GM12801 (cell line): ENCODE results near the gene ZNF331.

Source experiments
- TF ChIP-seq, protein P1 (sequence below): IDR thresholded peaks from one replicate; pipeline ENCODE4 v1.5.1; 2011; ENCODE audit warnings: control low read depth; ENCODE audit not compliant: insufficient read length; ENCODE audit errors: extremely low read depth

The ZNF331 gene

DNA sequence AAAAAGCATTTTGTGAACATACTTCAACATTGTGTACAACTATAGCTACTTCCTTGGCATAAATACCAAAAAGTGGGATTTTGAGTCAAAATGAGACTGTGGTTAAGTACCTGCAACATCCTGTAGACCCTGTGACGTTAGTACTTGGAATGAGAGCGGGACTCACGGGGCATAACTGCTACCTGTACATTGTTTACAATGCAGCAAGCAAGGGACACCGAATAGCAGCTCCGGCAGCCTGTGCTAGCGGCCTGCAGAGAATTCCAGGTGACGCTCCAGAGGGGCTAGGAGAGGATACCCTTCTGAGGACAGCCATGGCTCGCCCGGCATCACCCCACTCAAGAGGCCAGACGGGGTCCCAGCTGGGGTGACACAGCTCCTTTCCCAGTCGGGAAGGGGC lies 824 bp upstream of the ZNF331 start:
- TF ChIP-seq, protein P1, sequence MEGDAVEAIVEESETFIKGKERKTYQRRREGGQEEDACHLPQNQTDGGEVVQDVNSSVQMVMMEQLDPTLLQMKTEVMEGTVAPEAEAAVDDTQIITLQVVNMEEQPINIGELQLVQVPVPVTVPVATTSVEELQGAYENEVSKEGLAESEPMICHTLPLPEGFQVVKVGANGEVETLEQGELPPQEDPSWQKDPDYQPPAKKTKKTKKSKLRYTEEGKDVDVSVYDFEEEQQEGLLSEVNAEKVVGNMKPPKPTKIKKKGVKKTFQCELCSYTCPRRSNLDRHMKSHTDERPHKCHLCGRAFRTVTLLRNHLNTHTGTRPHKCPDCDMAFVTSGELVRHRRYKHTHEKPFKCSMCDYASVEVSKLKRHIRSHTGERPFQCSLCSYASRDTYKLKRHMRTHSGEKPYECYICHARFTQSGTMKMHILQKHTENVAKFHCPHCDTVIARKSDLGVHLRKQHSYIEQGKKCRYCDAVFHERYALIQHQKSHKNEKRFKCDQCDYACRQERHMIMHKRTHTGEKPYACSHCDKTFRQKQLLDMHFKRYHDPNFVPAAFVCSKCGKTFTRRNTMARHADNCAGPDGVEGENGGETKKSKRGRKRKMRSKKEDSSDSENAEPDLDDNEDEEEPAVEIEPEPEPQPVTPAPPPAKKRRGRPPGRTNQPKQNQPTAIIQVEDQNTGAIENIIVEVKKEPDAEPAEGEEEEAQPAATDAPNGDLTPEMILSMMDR = no peak

DNA sequence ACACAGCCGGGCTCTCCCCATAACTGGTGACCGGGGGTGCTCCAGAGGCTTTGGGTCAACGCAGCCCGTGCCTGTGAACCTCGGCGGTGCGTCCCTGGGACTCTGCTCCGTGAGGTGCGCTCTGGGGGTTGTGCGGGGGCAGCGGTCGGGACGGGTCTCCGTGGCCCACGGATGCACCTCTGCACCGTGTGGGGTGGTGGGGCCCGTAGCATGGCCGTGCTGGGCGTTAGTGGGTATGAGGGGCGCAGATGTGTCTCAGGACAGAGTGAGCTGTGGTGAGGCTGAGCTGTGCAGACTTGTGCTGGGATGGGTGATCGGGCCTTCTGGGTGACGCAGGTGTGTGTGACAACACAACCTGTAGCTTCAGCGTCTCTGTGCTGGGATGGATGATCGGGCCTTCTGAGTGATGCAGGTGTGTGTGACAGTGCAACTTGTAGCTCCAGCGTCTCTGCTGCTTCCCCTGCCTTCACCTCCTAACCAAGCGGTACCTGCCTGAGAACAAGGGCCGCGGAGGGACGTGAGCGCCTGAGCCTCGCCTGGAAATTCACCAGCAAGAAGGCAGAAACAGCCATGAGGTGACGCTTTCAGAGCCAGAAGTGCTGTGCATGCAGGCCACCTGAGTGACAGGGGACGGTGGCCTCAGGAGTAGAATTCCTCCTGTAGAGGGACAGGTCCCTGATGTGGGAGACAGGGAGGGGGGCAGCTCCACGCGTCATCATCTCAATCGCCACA lies 599 bp downstream of the ZNF331 start:
- TF ChIP-seq, protein P1 = no peak

DNA sequence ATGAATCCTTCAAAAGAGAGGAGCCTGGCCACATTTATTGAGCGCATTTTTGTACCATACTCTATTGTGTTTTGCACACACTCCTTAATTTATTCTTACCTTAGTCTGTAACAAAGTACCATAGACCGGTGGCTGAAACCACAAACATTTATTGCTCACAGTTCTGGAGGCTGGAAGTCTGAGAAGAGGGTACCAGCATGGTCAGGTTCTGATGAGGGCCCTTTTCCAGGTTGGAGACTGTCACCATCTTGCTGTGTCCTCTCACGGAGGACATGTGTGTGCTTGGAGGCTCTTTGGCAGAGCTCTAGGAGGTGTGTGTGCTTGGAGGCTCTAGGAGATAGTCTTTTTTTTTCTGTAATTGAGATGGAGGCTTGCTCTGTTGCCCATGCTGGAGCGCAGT lies 2.1 kb downstream of the ZNF331 start:
- TF ChIP-seq, protein P1 = no peak

DNA sequence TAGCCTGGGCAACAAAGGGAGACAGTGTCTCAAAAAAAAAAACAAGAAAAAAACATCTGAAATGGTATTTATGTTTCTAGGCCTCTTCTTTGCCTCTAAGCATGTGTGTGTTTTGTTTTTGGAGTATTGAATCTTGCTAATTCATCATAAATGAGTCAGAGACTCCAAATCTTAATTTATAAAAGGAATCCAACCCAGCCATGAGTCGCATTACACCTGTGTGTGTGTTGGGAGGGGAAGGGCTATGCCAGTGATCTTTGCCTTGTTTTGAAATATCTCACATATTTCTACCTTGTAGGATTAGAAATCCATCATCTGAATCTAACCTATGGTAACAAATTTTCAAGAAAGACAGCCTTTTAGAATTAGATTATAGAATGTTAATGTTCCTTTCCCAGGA lies 4.0 kb downstream of the ZNF331 start:
- TF ChIP-seq, protein P1 = no peak

DNA sequence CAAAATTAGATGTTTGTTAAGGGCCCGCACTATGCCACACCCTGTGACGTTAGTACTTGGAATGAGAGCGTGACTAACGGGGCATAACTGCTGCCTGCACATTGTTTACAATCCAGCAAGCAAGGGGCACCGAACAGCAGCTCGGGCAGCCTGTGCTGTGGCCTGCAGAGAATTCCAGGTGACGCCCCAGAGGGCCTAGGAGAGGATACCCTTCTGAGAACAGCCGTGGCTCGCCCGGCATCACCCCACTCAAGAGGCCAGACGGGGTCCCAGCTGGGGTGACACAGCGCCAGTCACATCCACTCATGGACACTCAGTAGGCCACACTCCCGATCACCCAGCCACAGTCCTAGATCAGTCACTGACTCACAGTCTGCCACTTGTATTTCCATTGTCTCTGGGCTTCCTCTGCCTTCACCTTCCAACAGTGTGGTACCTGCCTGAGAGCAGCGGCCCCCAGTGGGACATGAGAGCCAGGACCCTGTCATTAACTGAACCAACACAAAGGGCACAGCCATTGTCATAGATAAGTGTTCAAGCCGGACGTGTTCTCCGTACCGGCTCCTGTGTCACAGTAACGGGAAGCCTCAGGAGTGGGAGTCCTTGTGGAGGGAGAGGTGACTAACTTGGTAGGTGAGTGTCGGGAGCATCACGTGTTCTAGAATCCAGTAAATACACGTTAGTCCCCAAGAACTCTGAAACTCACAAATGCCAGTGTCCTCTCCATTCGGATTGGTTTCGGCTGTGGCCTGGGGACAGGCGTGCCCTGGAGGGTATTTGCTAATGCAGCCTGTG lies 7.5 kb downstream of the ZNF331 start:
- TF ChIP-seq, protein P1 = no peak

DNA sequence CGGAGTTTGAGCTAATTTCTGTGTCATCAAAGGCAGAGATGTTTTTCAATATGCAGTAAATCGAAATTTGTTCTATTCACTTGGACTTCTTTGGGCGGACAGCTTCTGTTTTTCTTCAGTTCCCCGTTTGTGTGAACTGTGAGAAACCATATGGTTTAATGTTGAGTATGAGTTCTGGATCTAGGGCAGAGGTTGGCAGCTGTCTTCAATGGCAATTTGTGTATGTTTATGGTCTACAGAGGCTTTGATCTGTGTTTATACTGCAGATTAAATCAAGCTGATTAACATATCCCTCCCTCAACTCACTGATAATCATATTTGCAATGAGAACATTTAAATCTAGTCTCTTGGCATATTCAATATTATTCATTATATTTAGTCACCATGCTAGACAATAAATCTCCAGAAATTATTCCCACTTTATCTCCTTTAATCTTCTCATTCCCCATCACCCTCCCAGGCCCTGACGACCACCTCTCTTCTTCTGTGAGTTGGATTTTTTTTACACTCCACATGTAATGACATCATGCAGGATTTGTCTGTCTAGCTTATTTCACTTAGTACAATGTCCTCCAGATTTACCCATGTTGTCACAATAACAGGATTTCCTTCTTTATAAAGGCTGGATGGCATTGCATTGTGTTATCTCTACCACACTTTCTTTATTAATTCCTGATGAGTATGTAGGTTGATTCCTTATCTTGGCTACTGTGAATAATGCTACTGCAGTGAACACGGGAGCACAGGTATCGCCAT lies 9.0 kb downstream of the ZNF331 start:
- TF ChIP-seq, protein P1 = no peak

DNA sequence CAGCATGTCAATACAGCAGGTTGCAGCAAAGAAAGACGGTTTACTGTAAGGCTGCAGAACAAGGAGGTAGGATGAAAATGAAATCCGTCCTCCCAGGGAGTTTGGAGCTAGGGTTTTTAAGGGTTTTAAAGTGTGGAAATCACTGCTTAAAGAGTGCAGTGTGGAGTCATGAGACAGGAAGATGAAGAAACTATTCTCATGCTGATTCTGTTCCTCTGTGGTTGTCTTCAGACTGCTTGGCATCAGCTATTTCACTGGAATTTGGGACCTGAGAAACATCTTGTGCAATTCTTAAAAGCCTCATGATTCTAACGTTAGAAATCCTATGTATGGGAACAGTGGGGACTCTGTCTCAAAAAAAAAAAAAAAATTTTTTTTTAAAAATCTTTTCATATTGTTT lies 11.4 kb downstream of the ZNF331 start:
- TF ChIP-seq, protein P1 = no peak
